D341Med (cell line): ENCODE results near the gene ESYT3.
"Not testable (repeated sequence)": the region's sequence is repeated elsewhere in the genome, so short reads cannot be mapped to it uniquely, and the experiment has no call there.

Source experiments
- DNase-seq: peaks from one replicate; pipeline ENCODE4 v3.0.0; 2012; ENCODE audit warnings: low spot score

ESYT3 gene

GRCh38 chr3:138443091-138443490 lies 8.7 kb downstream of the ESYT3 start:
- DNase-seq: peak; percentile 12

GRCh38 chr3:138443521-138444503 lies 9.4 kb downstream of the ESYT3 start:
- DNase-seq: peak; percentile 15

- DNase-seq: no peak
Observed at GRCh38 chr3:138445236-138445635, 10.8 kb downstream of the ESYT3 start.

GRCh38 chr3:138445654-138446053 lies 11.2 kb downstream of the ESYT3 start:
- DNase-seq: no peak

GRCh38 chr3:138448631-138449030 lies 14.2 kb downstream of the ESYT3 start:
- no peak for DNase-seq

- DNase-seq: no peak
Observed at GRCh38 chr3:138449490-138449889, 15.1 kb downstream of the ESYT3 start.

- no peak for DNase-seq
Observed at GRCh38 chr3:138450181-138450580, 15.8 kb downstream of the ESYT3 start.

GRCh38 chr3:138450704-138451424 lies 16.4 kb downstream of the ESYT3 start:
- DNase-seq: no peak

- no peak for DNase-seq
Observed at GRCh38 chr3:138451595-138452162, 17.3 kb downstream of the ESYT3 start.

GRCh38 chr3:138452436-138452835 lies 18.0 kb downstream of the ESYT3 start:
- no peak for DNase-seq

GRCh38 chr3:138453940-138454339 lies 19.5 kb downstream of the ESYT3 start:
- not testable (repeated sequence) for DNase-seq

GRCh38 chr3:138455801-138456716 lies 21.6 kb downstream of the ESYT3 start:
- DNase-seq: no peak

- DNase-seq: no peak
Observed at GRCh38 chr3:138456961-138457862, 22.8 kb downstream of the ESYT3 start.

GRCh38 chr3:138457863-138458735 lies 23.7 kb downstream of the ESYT3 start:
- DNase-seq: no peak

GRCh38 chr3:138458774-138459499 lies 24.5 kb downstream of the ESYT3 start:
- DNase-seq: no peak

- DNase-seq: no peak
Observed at GRCh38 chr3:138459619-138460535, 25.5 kb downstream of the ESYT3 start.

- DNase-seq: no peak
Observed at GRCh38 chr3:138460536-138461205, 26.3 kb downstream of the ESYT3 start.
